Measurements from ENCODE around the gene MIEN1.
"Not testable (repeated sequence)": the region's sequence is repeated elsewhere in the genome, so short reads cannot be mapped to it uniquely, and the experiment has no call there.

MIEN1 gene

GRCh38 chr17:39755554-39756379 is 25.4 kb upstream of the MIEN1 start:
- DNase-seq (ENCODE audit: low read depth, low spot score) = no peak

- no peak for DNase-seq (ENCODE audit: low read depth, low spot score)
These were observed 24.7 kb upstream of the MIEN1 start for GRCh38 chr17:39754958-39755553.

- DNase-seq (ENCODE audit: low read depth, low spot score) = no peak
These were observed 24.0 kb upstream of the MIEN1 start for GRCh38 chr17:39754161-39754957.

- no peak for DNase-seq (ENCODE audit: low read depth, low spot score)
These were observed 23.3 kb upstream of the MIEN1 start for GRCh38 chr17:39753514-39754160.

- no peak for DNase-seq (ENCODE audit: low read depth, low spot score)
These were observed 22.0 kb upstream of the MIEN1 start for GRCh38 chr17:39752241-39752881.

- DNase-seq (ENCODE audit: low read depth, low spot score) = no peak
These were observed 21.3 kb upstream of the MIEN1 start for GRCh38 chr17:39751637-39752036.

GRCh38 chr17:39751016-39751543 is 20.7 kb upstream of the MIEN1 start:
- DNase-seq (ENCODE audit: low read depth, low spot score) = no peak

GRCh38 chr17:39750131-39751015 is 20.0 kb upstream of the MIEN1 start:
- DNase-seq (ENCODE audit: low read depth, low spot score) = no peak

GRCh38 chr17:39748444-39749034 is 18.2 kb upstream of the MIEN1 start:
- not testable (repeated sequence) for DNase-seq (ENCODE audit: low read depth, low spot score)

- DNase-seq (ENCODE audit: low read depth, low spot score) = no peak
These were observed 17.4 kb upstream of the MIEN1 start for GRCh38 chr17:39747745-39748144.

GRCh38 chr17:39746145-39746461 is 15.8 kb upstream of the MIEN1 start:
- DNase-seq (ENCODE audit: low read depth, low spot score) = no peak

- DNase-seq (ENCODE audit: low read depth, low spot score) = no peak
These were observed 15.2 kb upstream of the MIEN1 start for GRCh38 chr17:39745335-39746144.

GRCh38 chr17:39744836-39745215 is 14.5 kb upstream of the MIEN1 start:
- no peak for DNase-seq (ENCODE audit: low read depth, low spot score)

- DNase-seq (ENCODE audit: low read depth, low spot score) = no peak
These were observed 13.9 kb upstream of the MIEN1 start for GRCh38 chr17:39744075-39744835.

GRCh38 chr17:39742856-39743436 is 12.6 kb upstream of the MIEN1 start:
- no peak for DNase-seq (ENCODE audit: low read depth, low spot score)

GRCh38 chr17:39742126-39742855 is 12.0 kb upstream of the MIEN1 start:
- no peak for DNase-seq (ENCODE audit: low read depth, low spot score)

- peak; percentile 88 for DNase-seq (ENCODE audit: low read depth, low spot score)
These were observed 10.2 kb upstream of the MIEN1 start for GRCh38 chr17:39740357-39741111.

All from iPS DF 19.7 (cell line).